Islet precursor cell (in vitro differentiated cells): ENCODE results near the gene PRRG3.

ENCODE experiments used
- DNase-seq: peaks from one replicate; pipeline ENCODE4 v3.0.0-alpha.2; 2018

Gene PRRG3

GRCh38 chrX:151746502-151746901 lies 51.2 kb downstream of the PRRG3 start:
- no peak for DNase-seq

- DNase-seq, result peak; percentile 19
Measured at GRCh38 chrX:151750511-151750910, 55.3 kb downstream of the PRRG3 start.

DNA sequence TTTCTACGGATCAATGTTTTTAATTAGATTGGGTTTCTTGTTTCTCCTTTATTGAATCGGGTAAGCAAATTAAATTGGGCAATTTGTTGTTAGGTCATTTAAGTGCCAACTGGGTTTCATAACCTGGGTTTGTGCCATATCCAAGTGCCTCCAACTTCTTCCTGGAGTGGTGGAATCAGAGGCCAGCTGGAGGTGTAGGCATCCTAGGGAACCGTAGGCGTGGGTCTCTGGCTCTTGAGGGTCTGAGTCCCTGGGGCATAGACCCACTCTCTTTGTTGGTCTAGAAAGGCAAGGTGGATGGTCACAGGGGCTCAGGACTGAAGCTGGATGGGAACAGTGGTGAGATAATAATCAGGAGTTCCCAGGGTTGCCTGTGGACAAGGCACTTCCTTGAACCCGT lies 57.6 kb downstream of the PRRG3 start:
- DNase-seq, result no peak

- DNase-seq, result peak; percentile 85
Measured at GRCh38 chrX:151753313-151754046, 58.2 kb downstream of the PRRG3 start.

GRCh38 chrX:151754047-151754429 lies 58.8 kb downstream of the PRRG3 start:
- DNase-seq, result peak; percentile 90

- no peak for DNase-seq
Measured at GRCh38 chrX:151754641-151755215, 59.5 kb downstream of the PRRG3 start.
